ENCODE measurements around the gene SPTBN1. TPM values are rescaled to one million over a fixed set of nuclear protein-coding genes. Genes with fewer than 3 reads are reported as not detected.

Gene SPTBN1
- total and polyA plus RNA-seq, 9 donors: 108 to 314 (median 232) TPM

- peaks cover 17% of the 10 kb centered on the region for H3K4me1 ChIP-seq (ENCODE audit: insufficient read depth)
These were observed 101.6 kb downstream of the SPTBN1 start for GRCh38 chr2:54557601-54558187.

GRCh38 chr2:54558188-54559005, 102.3 kb downstream of the SPTBN1 start:
- intact Hi-C loops (cut with DNase I): loop anchor here in 1 of 4 donors (5.0 kb wide), 1 partner anchor 79 kb away; no protein-coding TSS in a partner anchor
- no peaks in the 10 kb centered on the region for H3K9me3 ChIP-seq
- 6 to 13% (median 7%) methylated on average over 57 to 59 of the region's 59 CpGs for WGBS, 3 donors

More at GRCh38 chr2:54557601-54558187, 101.6 kb downstream of the SPTBN1 start:
- TF ChIP-seq POLR2A (IDR thresholded peaks at IDR 0.05) (no peak), EP300 (IDR thresholded peaks at IDR 0.05) (no peak)
- TF ChIP-seq, protein P1, sequence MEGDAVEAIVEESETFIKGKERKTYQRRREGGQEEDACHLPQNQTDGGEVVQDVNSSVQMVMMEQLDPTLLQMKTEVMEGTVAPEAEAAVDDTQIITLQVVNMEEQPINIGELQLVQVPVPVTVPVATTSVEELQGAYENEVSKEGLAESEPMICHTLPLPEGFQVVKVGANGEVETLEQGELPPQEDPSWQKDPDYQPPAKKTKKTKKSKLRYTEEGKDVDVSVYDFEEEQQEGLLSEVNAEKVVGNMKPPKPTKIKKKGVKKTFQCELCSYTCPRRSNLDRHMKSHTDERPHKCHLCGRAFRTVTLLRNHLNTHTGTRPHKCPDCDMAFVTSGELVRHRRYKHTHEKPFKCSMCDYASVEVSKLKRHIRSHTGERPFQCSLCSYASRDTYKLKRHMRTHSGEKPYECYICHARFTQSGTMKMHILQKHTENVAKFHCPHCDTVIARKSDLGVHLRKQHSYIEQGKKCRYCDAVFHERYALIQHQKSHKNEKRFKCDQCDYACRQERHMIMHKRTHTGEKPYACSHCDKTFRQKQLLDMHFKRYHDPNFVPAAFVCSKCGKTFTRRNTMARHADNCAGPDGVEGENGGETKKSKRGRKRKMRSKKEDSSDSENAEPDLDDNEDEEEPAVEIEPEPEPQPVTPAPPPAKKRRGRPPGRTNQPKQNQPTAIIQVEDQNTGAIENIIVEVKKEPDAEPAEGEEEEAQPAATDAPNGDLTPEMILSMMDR (IDR thresholded peaks at IDR 0.05): no peak
- peak; percentile 19 to 58 (median 50) for DNase-seq
- Histone ChIP-seq H3K36me3 (no peaks in the 10 kb centered on the region), H3K9me3 (no peaks in the 10 kb centered on the region), H3K27ac (peak overlapping the region; percentile 44 to 62), H3K4me3 (peak overlapping the region; percentile 50), H3K27me3 (no peaks in the 10 kb centered on the region)
- WGBS, 3 donors: 8 to 12% (median 9%) methylated on average over 48 of the region's 48 CpGs
- intact Hi-C loops (cut with DNase I): loop anchor here in 1 of 4 donors (5.0 kb wide), 1 partner anchor 80 kb away; no protein-coding TSS in a partner anchor

GRCh38 chr2:54559006-54559445, 102.9 kb downstream of the SPTBN1 start:
- 57 to 72% (median 71%) methylated on average over 5 of the region's 5 CpGs for WGBS, 3 donors
- TF ChIP-seq EP300 (IDR thresholded peaks at IDR 0.05) (no peak), POLR2A (IDR thresholded peaks at IDR 0.05) (no peak)
- TF ChIP-seq, protein P1 (IDR thresholded peaks at IDR 0.05): no peak
- intact Hi-C loops (cut with DNase I): loop anchor here in 1 of 4 donors (5.0 kb wide), 1 partner anchor 78 kb away; no protein-coding TSS in a partner anchor
- Histone ChIP-seq H3K4me3 (peak overlapping the region; percentile 50), H3K36me3 (no peaks in the 10 kb centered on the region), H3K27ac (peak overlapping the region; percentile 1 to 44), H3K27me3 (no peaks in the 10 kb centered on the region), H3K9me3 (no peaks in the 10 kb centered on the region), H3K4me1 (ENCODE audit: insufficient read depth) (peaks cover 17% of the 10 kb centered on the region)
- no peak for DNase-seq

More at GRCh38 chr2:54558188-54559005, 102.3 kb downstream of the SPTBN1 start:
- Histone ChIP-seq H3K27ac (peak overlapping the region; percentile 44 to 62), H3K4me3 (peak overlapping the region; percentile 50), H3K4me1 (ENCODE audit: insufficient read depth) (peaks cover 17% of the 10 kb centered on the region), H3K27me3 (no peaks in the 10 kb centered on the region), H3K36me3 (no peaks in the 10 kb centered on the region)
- TF ChIP-seq POLR2A (IDR thresholded peaks at IDR 0.05): no peak
- TF ChIP-seq EP300 (IDR thresholded peaks at IDR 0.05): no peak
- TF ChIP-seq, protein P1 (IDR thresholded peaks at IDR 0.05): no peak
- DNase-seq: peak; percentile 23 to 55 (median 41)

DNA sequence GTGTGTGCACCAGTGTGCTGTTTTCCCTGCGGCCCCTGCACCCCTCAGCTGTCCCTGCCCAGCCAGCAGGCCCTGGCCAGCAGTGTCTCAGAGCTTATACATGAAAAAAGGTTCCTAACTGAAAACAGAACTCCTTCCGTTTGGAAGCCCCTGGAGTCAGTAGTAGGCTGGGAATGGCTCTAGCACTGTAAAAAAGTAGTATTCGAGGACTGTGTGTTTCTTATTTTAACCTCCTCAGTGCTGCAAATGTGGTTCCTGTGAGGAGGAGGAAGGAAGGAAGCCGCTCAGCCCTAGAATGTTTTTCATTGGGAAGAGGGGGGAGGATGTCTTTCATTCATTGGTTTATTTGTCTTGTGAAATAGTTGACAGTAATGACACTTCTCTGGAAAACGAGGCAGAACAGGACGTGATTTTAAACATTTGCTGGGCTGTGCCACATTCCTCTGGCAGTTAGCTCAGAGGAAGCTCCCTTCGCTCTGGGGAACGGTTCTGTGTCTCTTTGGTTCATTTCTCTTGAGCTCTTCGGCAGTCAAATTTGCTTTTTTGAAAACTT, 103.5 kb downstream of the SPTBN1 start:
- DNase-seq: peak in 2 of 5 donors; percentile 24 to 37
- Histone ChIP-seq H3K4me1 (ENCODE audit: insufficient read depth) (peaks cover 16% of the 10 kb centered on the region), H3K9me3 (no peaks in the 10 kb centered on the region), H3K27ac (peak overlapping the region; percentile 17 to 44), H3K36me3 (no peaks in the 10 kb centered on the region), H3K4me3 (peak overlapping the region; percentile 50), H3K27me3 (no peaks in the 10 kb centered on the region)
- WGBS, 3 donors: 6 to 8% (median 8%) methylated on average over 9 of the region's 9 CpGs
- intact Hi-C loops (cut with DNase I): loop anchor here in 1 of 4 donors (5.0 kb wide), 1 partner anchor 78 kb away; no protein-coding TSS in a partner anchor
- TF ChIP-seq EP300 (IDR thresholded peaks at IDR 0.05) (no peak), POLR2A (IDR thresholded peaks at IDR 0.05) (no peak)
- TF ChIP-seq, protein P1 (IDR thresholded peaks at IDR 0.05): no peak

All from ovary (tissue), 9 donors.